Transverse colon (tissue), 4 donors: ENCODE results near the gene C3orf20. TPM values are rescaled to one million over a fixed set of nuclear protein-coding genes. Genes with fewer than 3 reads are reported as not detected.

ENCODE experiments used
- DNase-seq: peaks from one replicate; pipeline ENCODE4 v3.0.0-alpha.2; 2019
- H3K27ac ChIP-seq, 4 donors: fragments of 200-600 bp; sonication (generic); 2 replicates each; pipeline ENCODE4 v1.5.1; 2016 to 2018; ENCODE audit warnings: inconsistent platforms in 4 of 4
- H3K27me3 ChIP-seq: fragments of 200-600 bp; sonication (generic); 2 replicates; pipeline ENCODE4 v1.5.1; 2017; ENCODE audit warnings: inconsistent platforms
- H3K36me3 ChIP-seq, 4 donors: fragments of 200-600 bp; sonication (generic); 2 replicates each; pipeline ENCODE4 v1.5.1; 2017 to 2019; ENCODE audit warnings: inconsistent platforms in 4 of 4
- H3K4me1 ChIP-seq, 4 donors: fragments of 200-600 bp; sonication (generic); 2 replicates each; pipeline ENCODE4 v1.5.1; 2017 to 2020; ENCODE audit warnings: inconsistent platforms in 4 of 4
- H3K4me3 ChIP-seq, 4 donors: fragments of 200-600 bp; sonication (generic); 1 replicate in 1 of 4; 2 replicates in 3 of 4; pipeline versions ENCODE4 v1.5.1 to v1.6.1; 2017 to 2019; ENCODE audit warnings: inconsistent platforms in 4 of 4
- H3K9me3 ChIP-seq, 2 donors: fragments of 200-600 bp; sonication (generic); 2 replicates each; pipeline ENCODE4 v1.5.1; 2017 to 2019; ENCODE audit warnings: inconsistent platforms in 2 of 2
- EP300 ChIP-seq: sonication (generic); formaldehyde crosslinking; IDR thresholded peaks from one replicate; pipeline ENCODE4 v1.6.1; 2017; ENCODE audit warnings: antibody characterized with exemption, low read depth
- POLR2A ChIP-seq: fragments of 450-650 bp; IDR thresholded peaks from one replicate; pipeline ENCODE4 v1.6.1; 2016; ENCODE audit warnings: antibody characterized with exemption, mild to moderate bottlenecking, moderate library complexity
- POLR2AphosphoS5 ChIP-seq, 3 donors: sonication (generic); formaldehyde crosslinking; IDR thresholded peaks; one replicate each; pipeline ENCODE4 v1.6.1; 2016; ENCODE audit warnings: antibody characterized with exemption in 3 of 3
- WGBS, 2 donors: methylation state at CpG; one replicate each; pipeline ENCODE4 v1.1.5; 2018; ENCODE audit warnings: low coverage in 1 of 2; 5-methylcytosine and 5-hydroxymethylcytosine counted together
- in situ Hi-C, 4 donors: fragments of 200-750 bp; cut with MboI; loops; one replicate each; pipeline versions ENCODE4 v1.15.0 to v1.15.1; 2017; ENCODE audit warnings: low sequenced_read_pairs in 3 of 4, low pct_ligation_motif_present in 1 of 4, low pct_unique_long_range_greater_than_20kb in 1 of 4
- intact Hi-C: fragments of 100-400 bp; cut with DNase I; formaldehyde crosslinking; loops from one replicate; pipeline ENCODE4 v1.15.1; 2023; ENCODE audit warnings: low total_unique reads
- total RNA-seq, 4 donors: library from RNA; depleted of rRNA; stranded (reverse); fragments of >200 nt; gene quantifications; one replicate each; pipeline ENCODE4 v1.1.0, GENCODE V29; 2016
- TF ChIP-seq, protein P1 (sequence below), 5 experiments: fragments of 200-600 bp in 3 of 5; fragments of 450-650 bp in 2 of 5; sonication (generic) in 3 of 5; IDR thresholded peaks; 1 replicate in 2 of 5; 2 replicates in 3 of 5; pipeline ENCODE4 v1.5.1; 2016 to 2017; ENCODE audit warnings: antibody characterized with exemption in 5 of 5, inconsistent platforms in 3 of 5, mild to moderate bottlenecking in 2 of 5, moderate library complexity in 1 of 5

The C3orf20 gene
- total RNA-seq, 4 donors from 2014 or later, result not detected

DNA sequence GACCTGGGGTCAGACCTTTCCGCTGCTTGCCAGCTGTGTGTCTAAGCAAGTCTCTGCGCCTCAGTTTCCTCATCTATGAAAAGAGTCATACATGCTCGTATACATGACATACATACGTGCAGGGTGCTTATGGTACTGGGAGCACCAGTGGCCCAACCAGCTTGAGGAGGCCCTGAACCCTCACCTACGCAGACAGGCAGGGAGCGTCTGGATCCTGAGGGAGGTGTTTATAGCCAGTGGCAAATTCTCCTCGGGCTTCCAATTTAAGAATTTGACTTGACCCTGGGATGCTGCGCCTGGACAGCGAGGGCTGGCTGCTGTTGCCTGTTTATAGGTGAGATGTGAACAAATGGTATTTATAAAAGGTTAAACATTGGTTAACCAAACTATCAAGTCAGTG, 126.1 kb downstream of the C3orf20 start:
- no peaks in the 10 kb centered on the region for H3K36me3 ChIP-seq
- H3K27ac ChIP-seq, result no peak overlapping the region
- no peaks in the 10 kb centered on the region for H3K9me3 ChIP-seq
- intact Hi-C loops (no loop called here), in situ Hi-C loops (no loop called here)
- no peak overlapping the region for H3K4me3 ChIP-seq
- no peaks in the 10 kb centered on the region for H3K27me3 ChIP-seq
- no peak for DNase-seq
- WGBS, 2 donors, result 84 to 93% methylated on average over 3 to 9 of the region's 9 CpGs
- H3K4me1 ChIP-seq, result peaks cover 0 to 37% (median 9%) of the 10 kb centered on the region in 4 donors
- TF ChIP-seq POLR2A, result no peak
- TF ChIP-seq POLR2AphosphoS5 (IDR thresholded peaks at IDR 0.05), result no peak
- no peak for TF ChIP-seq EP300
- TF ChIP-seq, protein P1, sequence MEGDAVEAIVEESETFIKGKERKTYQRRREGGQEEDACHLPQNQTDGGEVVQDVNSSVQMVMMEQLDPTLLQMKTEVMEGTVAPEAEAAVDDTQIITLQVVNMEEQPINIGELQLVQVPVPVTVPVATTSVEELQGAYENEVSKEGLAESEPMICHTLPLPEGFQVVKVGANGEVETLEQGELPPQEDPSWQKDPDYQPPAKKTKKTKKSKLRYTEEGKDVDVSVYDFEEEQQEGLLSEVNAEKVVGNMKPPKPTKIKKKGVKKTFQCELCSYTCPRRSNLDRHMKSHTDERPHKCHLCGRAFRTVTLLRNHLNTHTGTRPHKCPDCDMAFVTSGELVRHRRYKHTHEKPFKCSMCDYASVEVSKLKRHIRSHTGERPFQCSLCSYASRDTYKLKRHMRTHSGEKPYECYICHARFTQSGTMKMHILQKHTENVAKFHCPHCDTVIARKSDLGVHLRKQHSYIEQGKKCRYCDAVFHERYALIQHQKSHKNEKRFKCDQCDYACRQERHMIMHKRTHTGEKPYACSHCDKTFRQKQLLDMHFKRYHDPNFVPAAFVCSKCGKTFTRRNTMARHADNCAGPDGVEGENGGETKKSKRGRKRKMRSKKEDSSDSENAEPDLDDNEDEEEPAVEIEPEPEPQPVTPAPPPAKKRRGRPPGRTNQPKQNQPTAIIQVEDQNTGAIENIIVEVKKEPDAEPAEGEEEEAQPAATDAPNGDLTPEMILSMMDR (IDR thresholded peaks at IDR 0.05), result no peak

DNA sequence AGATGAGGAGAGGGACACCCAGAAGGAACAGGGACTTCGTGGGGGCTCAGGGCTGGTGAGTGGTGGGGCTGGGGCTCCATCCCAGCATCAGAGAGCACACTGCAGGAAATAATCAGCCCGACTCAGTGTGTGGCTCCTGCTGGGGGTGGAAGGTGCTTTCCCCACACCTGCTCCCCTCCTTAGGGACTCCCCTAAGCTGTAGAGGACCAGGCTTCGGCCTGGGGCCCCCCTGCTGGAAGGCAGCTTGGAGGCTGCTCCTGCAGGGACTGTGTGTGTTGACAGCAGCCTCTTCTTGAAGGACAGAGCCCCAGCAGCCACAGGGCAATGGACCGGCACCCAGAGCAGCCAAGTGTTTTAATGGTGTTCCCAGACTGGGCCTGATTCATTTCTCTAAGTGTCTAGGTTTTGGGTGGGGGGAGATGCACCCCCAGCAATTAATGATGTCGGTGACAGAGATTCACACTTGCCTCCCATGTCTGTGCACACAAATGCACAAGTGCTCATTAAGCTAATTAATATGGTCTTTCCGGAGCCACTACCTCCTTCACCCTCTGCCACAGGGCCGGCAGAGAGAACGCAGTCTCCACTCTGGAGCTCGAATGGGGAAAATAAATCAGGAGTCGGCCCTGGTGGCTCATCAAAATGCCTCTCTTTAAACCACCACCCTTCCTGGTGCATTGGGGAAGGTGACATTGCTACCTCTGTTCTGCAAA, 126.9 kb downstream of the C3orf20 start:
- WGBS, 2 donors, result 50 to 64% methylated on average over 1 to 9 of the region's 10 CpGs
- intact Hi-C loops (no loop called here), in situ Hi-C loops (no loop called here)
- H3K4me1 ChIP-seq, result peaks cover 0 to 37% (median 9%) of the 10 kb centered on the region in 4 donors
- no peak for DNase-seq
- H3K9me3 ChIP-seq, result no peaks in the 10 kb centered on the region
- no peak for TF ChIP-seq EP300
- no peak for TF ChIP-seq POLR2AphosphoS5 (IDR thresholded peaks at IDR 0.05)
- no peak for TF ChIP-seq POLR2A
- TF ChIP-seq, protein P1 (IDR thresholded peaks at IDR 0.05), result no peak
- no peak overlapping the region for H3K4me3 ChIP-seq
- no peaks in the 10 kb centered on the region for H3K27me3 ChIP-seq
- no peaks in the 10 kb centered on the region for H3K36me3 ChIP-seq
- H3K27ac ChIP-seq, result peak overlapping the region in 1 of 4 donors; percentile 55

DNA sequence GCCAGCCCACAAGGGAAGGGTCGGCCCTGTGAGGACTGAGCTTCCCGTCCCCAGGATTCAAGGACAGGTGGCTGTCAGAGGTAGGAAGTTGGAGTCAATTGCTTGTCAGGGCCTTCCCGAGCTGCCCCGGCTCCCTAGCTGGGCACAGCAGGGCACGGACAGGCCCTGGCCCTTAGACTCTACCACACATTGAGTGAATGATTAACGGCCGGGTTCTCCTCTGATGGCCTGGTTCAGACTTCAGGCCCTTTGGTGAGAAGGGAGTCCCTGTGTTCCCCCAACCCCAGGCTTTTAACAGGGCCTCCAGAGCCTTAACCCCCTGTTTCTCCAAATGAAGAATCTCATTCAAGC, 127.4 kb downstream of the C3orf20 start:
- in situ Hi-C loops, result no loop called here
- Histone ChIP-seq H3K27me3 (no peaks in the 10 kb centered on the region), H3K36me3 (no peaks in the 10 kb centered on the region), H3K27ac (peak overlapping the region in 1 of 4 donors; percentile 55), H3K4me1 (peaks cover 0 to 37% (median 9%) of the 10 kb centered on the region in 4 donors), H3K9me3 (no peaks in the 10 kb centered on the region), H3K4me3 (no peak overlapping the region)
- WGBS, 2 donors, result 83% methylated on average over 7 of the region's 7 CpGs; no CpG with 5 or more reads in 1 of the 2 donors
- intact Hi-C loops, result no loop called here
- TF ChIP-seq POLR2AphosphoS5 (IDR thresholded peaks at IDR 0.05) (no peak), EP300 (no peak), POLR2A (no peak)
- TF ChIP-seq, protein P1 (IDR thresholded peaks at IDR 0.05), result no peak
- no peak for DNase-seq

DNA sequence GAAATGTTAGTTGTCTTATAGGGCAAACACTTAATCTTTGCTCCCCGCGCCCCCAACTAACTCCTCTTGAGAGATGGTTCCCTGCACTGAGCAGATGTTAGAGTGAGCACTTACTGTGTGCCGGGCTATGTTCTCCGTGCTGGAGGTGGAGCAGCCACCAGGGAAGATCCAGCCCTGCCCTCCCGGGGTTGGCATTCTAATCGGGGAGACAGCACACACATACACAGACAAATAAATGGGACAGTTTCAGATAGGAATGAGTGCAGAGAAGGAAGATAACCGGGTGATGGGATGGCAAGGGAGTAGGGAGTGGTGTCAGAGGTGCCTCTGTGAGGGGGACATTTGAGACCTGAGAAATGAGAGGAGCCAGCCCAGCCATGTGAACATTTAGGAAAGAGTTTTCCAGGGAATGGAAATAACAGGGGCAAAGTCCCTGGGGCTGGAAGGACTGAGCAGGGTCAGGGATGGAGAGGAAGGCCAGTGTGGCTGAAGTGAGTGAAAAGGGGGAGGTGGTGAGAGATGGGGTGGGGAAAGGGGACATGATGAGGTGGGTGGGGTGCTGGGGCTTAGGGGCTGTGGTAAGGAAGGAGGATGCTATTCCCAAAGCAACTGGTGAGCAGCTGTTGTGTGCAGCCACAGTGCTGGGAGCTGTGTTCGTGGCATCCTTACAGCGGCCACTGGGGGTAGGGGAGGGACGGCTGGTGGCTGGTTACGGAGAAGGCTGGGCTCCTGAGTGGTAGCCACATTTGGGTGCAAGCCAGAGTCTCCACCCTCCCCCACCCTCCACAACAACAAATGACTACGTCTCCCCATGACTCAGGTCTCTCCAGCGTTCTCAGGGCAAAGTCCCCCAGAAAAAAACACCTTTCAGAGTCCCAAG, 128.4 kb downstream of the C3orf20 start:
- peaks cover 6% of the 10 kb centered on the region for H3K27me3 ChIP-seq
- no peak overlapping the region for H3K4me3 ChIP-seq
- peak overlapping the region; percentile 33 to 66 (median 36) for H3K27ac ChIP-seq
- whole genome bisulfite sequencing, 2 donors, result 51 to 69% methylated on average over 5 to 13 of the region's 13 CpGs
- no peak for TF ChIP-seq POLR2A
- TF ChIP-seq EP300, result no peak
- TF ChIP-seq, protein P1 (IDR thresholded peaks at IDR 0.05), result peak in 2 of 5 experiments; percentile 19 to 31
- intact Hi-C loops, result no loop called here
- peak; percentile 72 for DNase-seq
- no peaks in the 10 kb centered on the region for H3K9me3 ChIP-seq
- in situ Hi-C loops, result no loop called here
- H3K4me1 ChIP-seq, result peaks cover 0 to 37% (median 9%) of the 10 kb centered on the region in 4 donors
- no peaks in the 10 kb centered on the region for H3K36me3 ChIP-seq
